H7 (cell line): ENCODE results near the gene CAPN5. TPM values are rescaled to one million over a fixed set of nuclear protein-coding genes. Genes with fewer than 3 reads are reported as not detected.
A peak's percentile ranks its signal among the peaks of the same experiment; 100 is the strongest.

Source experiments
- DNase-seq: peaks from one replicate; pipeline ENCODE4 v3.0.0; 2012
- H3K27me3 ChIP-seq: 2 replicates; pipeline ENCODE4 v1.6.0; 2011; ENCODE audit warnings: mild to moderate bottlenecking, low read length; ENCODE audit not compliant: control insufficient read depth, insufficient read depth
- H3K36me3 ChIP-seq: replicated peaks from 2 replicates; pipeline ENCODE4 v1.5.1; 2011; ENCODE audit warnings: low read length; ENCODE audit not compliant: control insufficient read depth, insufficient read depth
- H3K4me3 ChIP-seq: 2 replicates; pipeline ENCODE4 v1.5.1; 2011; ENCODE audit warnings: low read depth, mild to moderate bottlenecking, control low read depth, low read length, moderate library complexity; ENCODE audit not compliant: insufficient read depth
- total RNA-seq: library from RNA; depleted of rRNA; stranded (reverse); fragments of >200 nt; shearing (Covaris generic); gene quantifications from 2 replicates; pipeline ENCODE4 v1.2.3, GENCODE V29; 2014

CAPN5 gene
- total RNA-seq, 1 experiment from 2014 or later, result 16.3 TPM

GRCh38 chr11:77137421-77137820, 70.7 kb downstream of the CAPN5 start:
- Histone ChIP-seq H3K4me3 (no peak overlapping the region), H3K27me3 (no peaks in the 10 kb centered on the region), H3K36me3 (no peaks in the 10 kb centered on the region)
- no peak for DNase-seq

- DNase-seq, result no peak
- Histone ChIP-seq H3K36me3 (no peaks in the 10 kb centered on the region), H3K4me3 (no peak overlapping the region), H3K27me3 (no peaks in the 10 kb centered on the region)
Measured at GRCh38 chr11:77138106-77138649, 71.4 kb downstream of the CAPN5 start.

GRCh38 chr11:77139201-77139600, 72.4 kb downstream of the CAPN5 start:
- H3K4me3 ChIP-seq, result no peak overlapping the region
- no peaks in the 10 kb centered on the region for H3K27me3 ChIP-seq
- no peak for DNase-seq
- no peaks in the 10 kb centered on the region for H3K36me3 ChIP-seq

GRCh38 chr11:77140231-77140851, 73.6 kb downstream of the CAPN5 start:
- no peak overlapping the region for H3K4me3 ChIP-seq
- peak; percentile 82 for DNase-seq
- no peaks in the 10 kb centered on the region for H3K36me3 ChIP-seq
- H3K27me3 ChIP-seq, result no peaks in the 10 kb centered on the region

GRCh38 chr11:77141034-77141433, 74.3 kb downstream of the CAPN5 start:
- Histone ChIP-seq H3K36me3 (no peaks in the 10 kb centered on the region), H3K4me3 (no peak overlapping the region), H3K27me3 (no peaks in the 10 kb centered on the region)
- DNase-seq, result no peak

- Histone ChIP-seq H3K27me3 (0 out of 2 replicates have a peak, but pooled peaks cover 1% of the 10 kb centered on the region), H3K36me3 (no peaks in the 10 kb centered on the region), H3K4me3 (no peak overlapping the region)
- no peak for DNase-seq
Measured at GRCh38 chr11:77141475-77141874, 74.7 kb downstream of the CAPN5 start.

GRCh38 chr11:77142091-77142975, 75.6 kb downstream of the CAPN5 start:
- Histone ChIP-seq H3K27me3 (0 out of 2 replicates have a peak, but pooled peaks cover 2% of the 10 kb centered on the region), H3K36me3 (no peaks in the 10 kb centered on the region)
- DNase-seq, result no peak

GRCh38 chr11:77143405-77144020, 76.7 kb downstream of the CAPN5 start:
- peaks cover 5% of the 10 kb centered on the region for H3K27me3 ChIP-seq
- no peak overlapping the region for H3K4me3 ChIP-seq
- DNase-seq, result no peak
- no peaks in the 10 kb centered on the region for H3K36me3 ChIP-seq

More at GRCh38 chr11:77142091-77142975, 75.6 kb downstream of the CAPN5 start:
- H3K4me3 ChIP-seq, result no peak overlapping the region

- Histone ChIP-seq H3K36me3 (no peaks in the 10 kb centered on the region), H3K27me3 (peaks cover 5% of the 10 kb centered on the region), H3K4me3 (no peak overlapping the region)
- DNase-seq, result no peak
Measured at GRCh38 chr11:77144196-77144856, 77.6 kb downstream of the CAPN5 start.

- Histone ChIP-seq H3K27me3 (peaks cover 5% of the 10 kb centered on the region), H3K4me3 (no peak overlapping the region), H3K36me3 (no peaks in the 10 kb centered on the region)
- DNase-seq, result no peak
Measured at GRCh38 chr11:77144857-77145428, 78.2 kb downstream of the CAPN5 start.

- H3K36me3 ChIP-seq, result no peaks in the 10 kb centered on the region
- H3K4me3 ChIP-seq, result no peak overlapping the region
- no peak for DNase-seq
- peaks cover 5% of the 10 kb centered on the region for H3K27me3 ChIP-seq
Measured at GRCh38 chr11:77146261-77147035, 79.7 kb downstream of the CAPN5 start.

- H3K27me3 ChIP-seq, result peaks cover 5% of the 10 kb centered on the region
- no peaks in the 10 kb centered on the region for H3K36me3 ChIP-seq
- DNase-seq, result no peak
- no peak overlapping the region for H3K4me3 ChIP-seq
Measured at GRCh38 chr11:77147036-77147315, 80.2 kb downstream of the CAPN5 start.

GRCh38 chr11:77147668-77148321, 81.0 kb downstream of the CAPN5 start:
- Histone ChIP-seq H3K27me3 (peaks cover 5% of the 10 kb centered on the region), H3K36me3 (no peaks in the 10 kb centered on the region), H3K4me3 (peak overlapping the region; percentile 63)
- DNase-seq, result peak; percentile 99
